AG08396 (cell line): ENCODE data around the gene PSMD14.

Experiments used
- DNase-seq: peaks from one replicate; pipeline ENCODE4 v3.0.0; 2012; ENCODE audit warnings: low spot score, mixed read lengths

The PSMD14 gene

DNA sequence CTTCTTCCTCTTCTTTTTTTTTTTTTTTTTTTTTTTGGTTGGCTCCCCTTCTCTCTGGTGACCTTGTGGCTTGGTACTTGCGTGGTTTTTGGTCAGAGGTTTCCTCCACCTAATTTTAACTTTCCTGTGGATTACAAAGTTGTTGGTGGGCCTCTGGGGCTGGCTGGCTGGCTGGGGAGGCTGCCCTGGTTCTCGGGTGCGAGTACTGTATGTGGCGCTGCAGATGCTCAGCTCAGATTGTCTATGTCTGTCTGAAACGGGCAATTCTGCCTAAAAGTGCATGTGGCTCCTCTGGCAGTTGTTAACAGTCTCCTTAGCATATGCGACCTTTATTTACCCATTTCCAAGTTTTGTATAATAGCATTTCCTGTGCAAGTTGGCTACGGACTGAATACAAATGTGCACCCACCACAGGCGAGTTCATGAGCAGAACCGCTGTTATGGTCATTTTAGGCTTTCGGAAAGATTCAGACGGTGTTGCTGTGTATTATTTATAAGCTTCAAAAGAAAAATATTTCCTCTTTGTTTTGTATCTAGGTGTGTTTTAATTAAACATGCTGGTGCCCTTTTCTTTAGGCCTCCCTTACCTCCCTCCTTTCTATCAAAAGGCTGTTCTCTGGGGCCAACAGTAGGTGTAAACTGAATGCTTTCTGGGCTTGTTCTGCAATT, 112.3 kb downstream of the PSMD14 start:
- no peak for DNase-seq

DNA sequence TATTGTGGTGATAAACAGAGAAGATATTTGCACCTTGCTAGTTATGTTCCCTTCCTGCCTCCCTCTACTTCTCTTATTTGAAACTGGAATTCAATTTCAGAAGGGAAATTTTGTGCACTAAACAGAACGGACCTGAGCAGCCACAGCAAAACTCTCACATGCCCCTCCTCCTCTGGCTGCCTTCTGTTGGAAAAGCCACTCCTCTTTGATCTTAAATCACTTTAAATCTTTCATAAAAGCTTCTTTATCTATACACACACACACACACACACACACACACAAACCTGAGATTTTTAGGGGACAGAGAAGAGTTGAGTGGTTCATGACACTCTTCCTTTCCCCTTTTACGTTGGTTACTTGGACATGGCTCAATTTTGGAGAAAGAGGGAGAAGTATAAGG, 113.5 kb downstream of the PSMD14 start:
- no peak for DNase-seq

DNA sequence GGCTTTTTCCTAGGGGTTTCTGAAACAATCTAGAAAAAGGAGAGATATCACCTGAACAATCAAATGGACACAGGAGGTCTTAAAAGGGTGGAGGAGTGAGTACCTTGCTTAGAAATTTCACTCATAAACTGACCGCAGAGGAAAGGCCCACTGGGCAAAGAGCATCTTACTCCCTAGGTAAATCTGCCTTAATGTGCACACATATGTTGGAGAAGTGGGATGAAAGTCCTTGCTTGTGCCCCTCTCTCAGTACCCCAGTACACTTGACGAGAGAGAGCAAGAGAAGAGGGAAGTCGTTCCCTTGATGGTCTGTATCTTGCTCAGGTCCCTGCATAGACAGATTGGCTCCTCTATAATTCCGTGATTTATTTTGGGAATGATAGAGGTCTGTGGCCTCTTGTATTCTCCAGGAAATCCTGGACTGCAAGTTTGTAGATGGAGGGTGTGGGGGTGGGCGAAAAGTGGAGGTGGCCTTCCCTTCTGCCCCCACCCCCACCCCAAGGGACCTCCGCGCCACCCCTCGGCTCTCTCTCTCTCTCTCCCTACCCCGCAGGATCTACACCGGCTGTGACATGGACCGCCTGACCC, 114.7 kb downstream of the PSMD14 start:
- DNase-seq, result no peak

DNA sequence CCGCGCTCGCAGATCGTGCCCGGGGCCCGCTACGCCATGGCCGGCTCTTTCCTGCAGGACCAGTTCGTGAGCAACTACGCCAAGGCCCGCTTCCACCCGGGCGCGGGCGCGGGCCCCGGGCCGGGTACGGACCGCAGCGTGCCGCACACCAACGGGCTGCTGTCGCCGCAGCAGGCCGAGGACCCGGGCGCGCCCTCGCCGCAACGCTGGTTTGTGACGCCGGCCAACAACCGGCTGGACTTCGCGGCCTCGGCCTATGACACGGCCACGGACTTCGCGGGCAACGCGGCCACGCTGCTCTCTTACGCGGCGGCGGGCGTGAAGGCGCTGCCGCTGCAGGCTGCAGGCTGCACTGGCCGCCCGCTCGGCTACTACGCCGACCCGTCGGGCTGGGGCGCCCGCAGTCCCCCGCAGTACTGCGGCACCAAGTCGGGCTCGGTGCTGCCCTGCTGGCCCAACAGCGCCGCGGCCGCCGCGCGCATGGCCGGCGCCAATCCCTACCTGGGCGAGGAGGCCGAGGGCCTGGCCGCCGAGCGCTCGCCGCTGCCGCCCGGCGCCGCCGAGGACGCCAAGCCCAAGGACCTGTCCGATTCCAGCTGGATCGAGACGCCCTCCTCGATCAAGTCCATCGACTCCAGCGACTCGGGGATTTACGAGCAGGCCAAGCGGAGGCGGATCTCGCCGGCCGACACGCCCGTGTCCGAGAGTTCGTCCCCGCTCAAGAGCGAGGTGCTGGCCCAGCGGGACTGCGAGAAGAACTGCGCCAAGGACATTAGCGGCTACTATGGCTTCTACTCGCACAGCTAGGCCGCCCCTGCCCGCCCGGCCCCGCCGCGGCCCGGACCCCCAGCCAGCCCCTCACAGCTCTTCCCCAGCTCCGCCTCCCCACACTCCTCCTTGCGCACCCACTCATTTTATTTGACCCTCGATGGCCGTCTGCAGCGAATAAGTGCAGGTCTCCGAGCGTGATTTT, 115.5 kb downstream of the PSMD14 start:
- no peak for DNase-seq

DNA sequence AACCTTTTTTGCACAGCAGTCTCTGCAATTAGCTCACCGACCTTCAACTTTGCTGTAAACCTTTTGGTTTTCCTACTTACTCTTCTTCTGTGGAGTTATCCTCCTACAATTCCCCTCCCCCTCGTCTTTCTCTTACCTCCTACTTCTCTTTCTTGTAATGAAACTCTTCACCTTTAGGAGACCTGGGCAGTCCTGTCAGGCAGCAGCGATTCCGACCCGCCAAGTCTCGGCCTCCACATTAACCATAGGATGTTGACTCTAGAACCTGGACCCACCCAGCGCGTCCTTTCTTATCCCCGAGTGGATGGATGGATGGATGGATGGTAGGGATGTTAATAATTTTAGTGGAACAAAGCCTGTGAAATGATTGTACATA, 116.2 kb downstream of the PSMD14 start:
- no peak for DNase-seq

DNA sequence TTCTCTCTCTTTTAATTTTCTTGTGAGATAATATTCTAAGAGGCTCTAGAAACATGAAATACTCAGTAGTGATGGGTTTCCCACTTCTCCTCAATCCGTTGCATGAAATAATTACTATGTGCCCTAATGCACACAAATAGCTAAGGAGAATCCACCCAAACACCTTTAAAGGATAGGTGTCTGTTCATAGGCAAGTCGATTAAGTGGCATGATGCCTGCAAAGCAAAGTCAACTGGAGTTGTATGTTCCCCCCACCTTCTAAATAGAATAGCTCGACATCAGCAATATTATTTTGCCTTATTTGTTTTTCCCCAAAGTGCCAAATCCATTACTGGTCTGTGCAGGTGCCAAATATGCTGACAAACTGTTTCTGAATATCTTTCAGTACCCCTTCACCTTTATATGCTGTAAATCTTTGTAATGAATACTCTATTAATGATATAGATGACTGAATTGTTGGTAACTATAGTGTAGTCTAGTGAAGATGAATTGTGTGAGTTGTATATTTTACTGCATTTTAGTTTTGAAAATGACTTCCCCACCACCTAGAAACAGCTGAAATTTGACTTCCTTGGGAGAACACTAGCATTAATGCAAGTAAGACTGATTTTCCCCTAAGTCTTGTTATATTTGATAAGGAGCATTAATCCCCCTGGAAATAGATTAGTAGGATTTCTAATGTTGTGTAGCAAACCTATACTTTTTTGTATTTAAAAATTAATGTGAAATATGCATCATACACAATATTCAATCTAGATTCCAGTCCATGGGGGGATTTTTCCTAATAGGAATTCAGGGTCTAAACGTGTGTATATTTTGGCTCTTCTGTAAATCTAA, 116.9 kb downstream of the PSMD14 start:
- DNase-seq, result no peak

DNA sequence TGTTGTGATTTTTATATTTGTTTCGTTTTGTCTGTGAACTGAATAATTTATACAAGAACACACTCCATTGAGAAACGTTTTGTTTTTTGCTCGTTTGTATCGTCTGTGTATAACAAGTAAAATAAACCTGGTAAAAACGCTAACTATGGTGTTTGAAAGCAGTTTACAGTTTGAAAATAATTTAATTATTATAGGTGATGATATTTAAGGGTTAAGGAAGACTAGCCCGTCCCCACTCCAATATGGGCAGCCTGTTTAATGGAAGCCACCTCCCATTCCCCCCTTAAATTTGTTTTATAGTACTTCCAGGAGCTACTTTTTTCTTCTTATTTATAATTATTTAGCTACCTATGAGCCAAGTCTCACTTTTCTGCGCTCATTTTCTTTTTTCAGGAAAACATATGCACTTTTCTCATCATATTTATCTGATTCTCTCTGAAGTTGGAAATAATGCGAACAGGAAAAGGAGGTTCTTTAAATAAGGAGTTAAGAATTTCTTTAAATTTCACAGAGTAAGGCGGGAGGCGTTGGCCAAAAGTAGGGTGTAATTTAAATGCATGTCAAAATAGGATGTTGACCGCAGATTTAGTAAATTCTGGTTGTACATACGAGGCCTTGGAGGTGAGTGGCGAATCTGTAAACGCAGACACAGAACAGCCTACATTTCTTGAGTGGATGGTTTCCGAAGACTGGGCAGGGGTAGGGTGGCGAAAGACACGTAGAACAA, 117.7 kb downstream of the PSMD14 start:
- DNase-seq, result no peak

DNA sequence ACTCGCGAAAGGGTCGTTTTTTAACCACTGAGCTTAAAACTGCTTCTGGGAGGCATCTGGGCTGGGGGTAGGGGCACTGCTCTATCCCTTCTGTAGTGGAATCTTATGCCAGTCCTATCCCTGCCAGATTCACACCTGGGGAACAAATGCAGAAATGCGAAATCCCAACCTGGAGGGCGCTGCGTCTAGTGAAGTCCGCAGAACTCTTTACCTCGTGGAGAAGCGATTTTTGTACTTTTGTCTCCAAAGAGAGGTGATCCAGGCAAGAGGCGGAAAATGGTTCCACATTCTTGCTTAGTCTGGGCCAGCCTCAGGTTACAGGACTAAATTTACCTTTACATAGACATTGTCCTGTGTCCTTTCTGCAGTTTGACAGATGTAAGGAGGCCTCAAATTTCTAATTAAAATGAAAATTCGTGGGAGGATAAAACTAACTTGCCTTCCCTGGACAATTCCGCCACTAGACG, 118.3 kb downstream of the PSMD14 start:
- DNase-seq, result peak; percentile 69

DNA sequence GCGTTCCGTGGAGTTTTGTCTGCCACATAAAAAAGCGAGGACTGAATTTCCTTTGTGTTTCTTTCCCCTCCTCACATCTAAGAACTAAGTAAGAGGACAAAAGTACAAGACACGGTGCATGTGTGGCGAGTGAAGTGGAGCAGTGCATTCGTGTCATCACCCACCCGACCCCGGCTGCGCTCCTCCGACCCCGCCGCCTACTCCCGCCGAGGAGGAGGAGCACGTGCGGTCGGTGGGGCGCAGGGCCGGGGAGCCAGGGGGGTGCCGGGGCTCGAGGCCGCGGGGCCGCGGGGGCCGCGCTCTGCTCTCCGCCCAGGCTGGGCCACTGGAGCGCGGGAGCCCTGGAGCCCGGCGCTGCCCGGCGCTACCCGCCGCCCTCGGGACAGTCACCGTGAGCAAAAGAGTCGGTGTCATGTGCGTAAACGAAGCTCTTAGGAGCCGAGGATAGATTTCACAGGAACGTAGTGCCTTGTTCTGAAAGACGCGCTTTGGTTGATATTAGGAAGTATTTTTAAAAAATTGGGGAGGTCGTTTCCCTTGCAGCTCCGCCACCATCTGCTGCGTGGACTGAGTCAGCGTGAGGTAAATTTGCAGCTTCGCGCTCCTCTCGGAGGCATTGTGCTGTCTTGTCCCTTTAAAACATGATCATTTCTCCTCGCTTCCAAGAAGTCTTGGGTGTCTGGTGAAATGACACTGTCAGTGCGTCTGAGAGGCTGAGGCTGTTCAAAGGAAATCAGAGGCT, 118.9 kb downstream of the PSMD14 start:
- no peak for DNase-seq

DNA sequence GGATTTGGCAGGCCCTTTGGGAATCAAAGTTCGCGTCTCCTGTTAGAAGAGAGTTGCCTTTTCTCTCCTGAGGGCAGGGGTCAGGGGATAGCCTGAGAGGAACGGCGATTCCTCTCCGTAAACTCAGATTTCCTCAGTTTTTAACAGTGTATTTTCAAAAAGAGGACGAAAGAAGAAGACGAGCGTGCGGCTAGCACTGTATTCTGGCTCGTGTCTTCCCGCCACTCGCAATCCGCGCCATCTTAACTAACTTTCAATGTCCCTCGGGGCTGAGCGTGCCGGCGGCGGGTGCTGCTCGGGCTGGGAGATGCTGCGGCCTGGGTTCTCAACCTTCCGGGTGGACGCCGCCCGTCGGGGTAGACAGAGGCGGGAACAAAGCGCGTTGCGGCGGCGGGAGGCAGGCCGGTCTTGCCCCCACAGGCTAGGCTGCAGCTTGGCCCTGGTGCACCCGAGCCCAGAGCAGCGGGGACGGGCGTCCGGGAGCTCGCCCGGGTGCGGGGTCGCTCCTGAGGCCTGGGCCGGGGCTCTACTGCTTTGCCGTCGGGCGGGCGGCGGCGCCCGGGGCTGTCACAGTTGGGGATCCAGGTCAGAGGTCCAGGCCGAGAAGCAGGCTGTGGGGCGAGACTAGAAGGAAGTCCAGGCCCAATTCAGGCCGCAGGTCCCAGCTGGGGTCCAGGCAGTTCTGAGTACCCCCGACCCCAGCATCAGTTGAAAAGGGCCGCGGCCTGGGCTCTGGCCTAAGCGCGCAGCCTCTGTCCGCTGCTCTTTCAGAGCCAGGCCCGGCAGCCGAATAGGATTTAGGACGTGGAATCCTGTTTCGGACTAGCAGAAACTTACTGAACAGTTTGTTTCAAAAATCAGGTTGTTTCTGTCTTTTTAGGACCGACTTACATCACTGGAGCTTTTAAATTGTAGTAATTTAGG, 119.7 kb downstream of the PSMD14 start:
- no peak for DNase-seq

DNA sequence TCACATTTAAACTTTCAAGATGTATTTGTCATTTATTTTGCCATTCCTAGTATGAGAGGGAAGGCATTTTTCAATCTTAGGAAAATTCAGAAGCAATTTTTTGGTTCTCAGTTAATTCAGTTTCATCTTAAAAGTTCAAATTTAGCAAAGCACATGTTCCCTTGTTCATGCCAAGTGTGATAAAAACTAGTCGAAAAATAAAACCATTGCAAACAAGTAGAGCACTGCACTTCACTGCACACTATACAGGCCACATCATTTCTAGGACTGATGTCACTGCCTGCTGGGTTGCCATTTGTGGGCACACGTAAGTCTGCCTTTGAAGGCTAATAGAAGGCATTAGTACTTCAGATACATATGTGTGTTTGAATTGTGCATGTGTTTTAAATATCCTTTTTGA, 122.2 kb downstream of the PSMD14 start:
- DNase-seq, result no peak

DNA sequence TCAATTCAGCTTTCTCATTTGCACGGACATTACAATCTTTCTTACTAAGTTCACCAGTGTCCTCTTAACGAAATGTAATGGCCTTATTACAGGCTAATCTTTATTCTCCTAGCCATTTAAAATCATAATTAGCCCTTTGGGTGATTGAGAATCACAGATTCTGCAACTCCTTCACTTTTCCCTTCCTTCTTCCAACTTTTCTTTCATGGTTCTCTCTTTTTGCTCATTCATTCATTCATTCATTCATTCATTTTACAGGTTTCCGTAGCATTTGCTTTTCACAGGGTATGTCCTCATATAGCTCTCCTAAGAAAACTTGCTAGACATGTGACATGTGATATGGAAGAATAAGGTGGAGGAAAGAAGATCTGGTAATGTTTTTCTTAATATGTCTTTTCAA, 123.9 kb downstream of the PSMD14 start:
- DNase-seq, result no peak

DNA sequence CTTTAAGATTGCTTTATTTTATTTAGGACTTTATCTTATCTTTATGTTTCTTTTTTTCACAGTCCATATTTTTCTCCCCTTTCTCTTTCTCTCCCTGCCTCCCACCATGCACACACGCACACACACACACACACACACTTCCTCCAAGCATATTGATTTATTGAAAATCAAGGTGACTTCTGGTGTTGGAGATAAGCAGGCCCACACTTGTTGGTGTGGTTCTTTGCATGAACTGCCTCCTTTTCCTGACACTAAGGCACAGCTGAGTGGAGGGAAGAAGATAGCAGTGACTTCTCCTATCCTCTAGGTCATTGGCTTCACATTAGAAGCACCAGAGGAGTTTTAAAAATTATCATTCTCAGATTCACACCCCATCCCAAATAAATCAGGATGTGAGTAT, 125.9 kb downstream of the PSMD14 start:
- DNase-seq, result no peak

DNA sequence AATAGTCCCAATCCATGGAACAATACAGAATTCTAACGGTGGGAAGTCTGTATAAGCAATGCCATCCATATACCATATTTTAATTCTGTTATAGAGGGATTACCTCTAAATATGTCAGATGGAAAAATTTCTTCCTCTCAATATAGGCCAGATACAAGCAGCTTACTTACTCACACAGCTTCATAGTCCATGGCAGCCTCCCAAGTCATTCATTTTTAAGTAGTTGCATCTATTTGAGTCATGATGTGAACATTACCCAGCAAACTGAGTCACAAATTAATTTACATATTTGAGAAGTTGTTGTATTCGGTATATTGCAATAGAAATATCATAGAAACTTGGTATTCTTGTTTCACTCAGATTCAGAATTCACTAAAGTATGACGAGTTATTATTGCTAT, 128.2 kb downstream of the PSMD14 start:
- DNase-seq, result peak; percentile 75

DNA sequence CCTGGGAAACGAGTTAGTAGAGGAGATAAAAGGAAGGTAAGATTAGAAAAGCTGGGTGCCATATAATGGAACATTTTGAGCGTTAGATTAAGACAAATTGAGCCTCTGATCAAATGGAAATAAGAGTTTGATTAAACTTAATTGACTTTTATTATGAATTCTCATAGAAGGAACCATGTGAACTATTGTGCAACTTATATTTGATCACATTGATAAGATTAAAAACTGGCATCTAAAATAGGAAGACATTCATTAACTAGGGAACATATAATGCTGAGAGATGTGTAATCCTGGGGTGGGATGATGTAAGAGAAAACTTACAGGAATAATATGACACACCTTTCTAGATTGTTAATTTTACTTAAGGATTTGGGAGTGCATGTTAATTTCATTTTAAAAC, 130.4 kb downstream of the PSMD14 start:
- DNase-seq, result no peak

DNA sequence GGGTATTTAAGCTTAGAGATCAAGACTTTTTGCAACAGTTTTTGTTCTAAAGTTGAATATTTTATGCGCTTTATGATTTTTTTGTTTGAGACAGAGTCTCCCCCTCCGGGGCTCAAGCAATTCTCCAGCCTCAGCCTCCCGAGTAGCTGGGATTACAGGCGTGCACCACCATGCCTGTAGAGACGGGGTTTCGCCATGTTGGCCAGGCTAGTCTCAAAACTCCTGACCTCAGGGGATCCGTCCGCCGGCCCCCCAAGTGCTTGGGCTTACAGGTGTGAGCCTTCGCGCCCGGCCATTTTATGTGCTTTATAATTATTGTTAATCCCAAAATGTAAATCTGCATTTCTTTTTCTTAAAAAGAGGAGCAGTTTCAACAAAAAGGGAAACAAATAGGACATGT, 136.9 kb downstream of the PSMD14 start:
- DNase-seq, result no peak

DNA sequence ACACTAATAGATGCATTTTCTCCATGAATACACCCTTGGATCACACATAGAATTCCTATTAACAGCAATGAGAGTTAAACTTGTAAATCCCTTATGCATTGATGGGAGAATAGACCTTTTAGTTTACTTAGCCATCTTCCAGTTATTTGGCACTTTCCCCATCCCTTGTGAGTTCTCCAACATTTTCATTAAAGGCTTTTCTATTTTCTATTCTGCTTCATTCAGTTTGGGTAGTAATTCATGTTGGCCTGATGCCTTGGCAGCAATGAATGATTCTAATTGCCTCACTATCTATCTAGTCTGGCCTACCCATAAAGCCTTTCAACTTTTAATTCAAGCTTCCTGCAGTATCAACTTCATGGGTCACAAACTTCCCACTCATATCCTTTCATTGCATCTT, 140.2 kb downstream of the PSMD14 start:
- no peak for DNase-seq
